ENCODE results near the gene TMEM63A.

Gene TMEM63A

GRCh38 chr1:225906467-225906866, 24.3 kb upstream of the TMEM63A start:
- no peak for TF ChIP-seq CTCF (IDR thresholded peaks at IDR 0.05)
- H3K9me3 Mint-ChIP-seq: no peaks in the 10 kb centered on the region
- no peak overlapping the region for H3K4me3 Mint-ChIP-seq
- H3K4me1 Mint-ChIP-seq: no peaks in the 10 kb centered on the region
- H3K36me3 Mint-ChIP-seq (ENCODE audit: low read depth): peaks cover 6% of the 10 kb centered on the region
- H3K27ac Mint-ChIP-seq: peak overlapping the region; percentile 52
- DNase-seq: no peak
- peaks cover 11% of the 10 kb centered on the region for H3K27me3 Mint-ChIP-seq (ENCODE audit: low read depth, poor library complexity)

- Mint-ChIP-seq H3K4me3 (no peak overlapping the region), H3K27me3 (ENCODE audit: low read depth, poor library complexity) (peaks cover 13% of the 10 kb centered on the region), H3K4me1 (peaks cover 11% of the 10 kb centered on the region), H3K9me3 (no peaks in the 10 kb centered on the region), H3K36me3 (ENCODE audit: low read depth) (peaks cover 6% of the 10 kb centered on the region), H3K27ac (no peak overlapping the region)
- DNase-seq: no peak
- TF ChIP-seq CTCF (IDR thresholded peaks at IDR 0.05): no peak
Measured at GRCh38 chr1:225903623-225904022, 21.4 kb upstream of the TMEM63A start.

- Mint-ChIP-seq H3K36me3 (ENCODE audit: low read depth) (peaks cover 6% of the 10 kb centered on the region), H3K9me3 (no peaks in the 10 kb centered on the region), H3K4me3 (no peak overlapping the region), H3K27me3 (ENCODE audit: low read depth, poor library complexity) (peaks cover 3% of the 10 kb centered on the region), H3K4me1 (peaks cover 19% of the 10 kb centered on the region), H3K27ac (peak overlapping the region; percentile 5)
- DNase-seq: no peak
- no peak for TF ChIP-seq CTCF (IDR thresholded peaks at IDR 0.05)
Measured at GRCh38 chr1:225899044-225899925, 17.1 kb upstream of the TMEM63A start.

- Mint-ChIP-seq H3K27ac (no peak overlapping the region), H3K9me3 (no peaks in the 10 kb centered on the region)
Measured at GRCh38 chr1:225897595-225898514, 15.7 kb upstream of the TMEM63A start.

GRCh38 chr1:225896937-225897549, 14.9 kb upstream of the TMEM63A start:
- no peak overlapping the region for H3K4me3 Mint-ChIP-seq
- no peak for DNase-seq
- TF ChIP-seq CTCF (IDR thresholded peaks at IDR 0.05): no peak
- H3K4me1 Mint-ChIP-seq: peaks cover 19% of the 10 kb centered on the region
- H3K27me3 Mint-ChIP-seq (ENCODE audit: low read depth, poor library complexity): peaks cover 6% of the 10 kb centered on the region
- H3K9me3 Mint-ChIP-seq: no peaks in the 10 kb centered on the region
- no peaks in the 10 kb centered on the region for H3K36me3 Mint-ChIP-seq (ENCODE audit: low read depth)
- H3K27ac Mint-ChIP-seq: no peak overlapping the region

More at GRCh38 chr1:225897595-225898514, 15.7 kb upstream of the TMEM63A start:
- H3K4me3 Mint-ChIP-seq: no peak overlapping the region
- H3K4me1 Mint-ChIP-seq: peaks cover 19% of the 10 kb centered on the region
- H3K27me3 Mint-ChIP-seq (ENCODE audit: low read depth, poor library complexity): peaks cover 6% of the 10 kb centered on the region
- no peaks in the 10 kb centered on the region for H3K36me3 Mint-ChIP-seq (ENCODE audit: low read depth)
- no peak for TF ChIP-seq CTCF (IDR thresholded peaks at IDR 0.05)
- no peak for DNase-seq
